ENCODE data around the gene ASH1L. TPM values are rescaled to one million over a fixed set of nuclear protein-coding genes. Genes with fewer than 3 reads are reported as not detected.
"Not testable (repeated sequence)": the region's sequence is repeated elsewhere in the genome, so short reads cannot be mapped to it uniquely, and the experiment has no call there.

The ASH1L gene
- total RNA-seq, 6 experiments from 2014 or later, result 25.7 to 32.5 (median 26.7) TPM

- Mint-ChIP-seq H3K9me3 (no peaks in the 10 kb centered on the region), H3K4me1 (ENCODE audit: low read depth) (peaks cover 8% of the 10 kb centered on the region), H3K4me3 (no peak overlapping the region), H3K36me3 (ENCODE audit: low read depth) (peaks cover 7% of the 10 kb centered on the region), H3K27me3 (ENCODE audit: insufficient read depth) (no peaks in the 10 kb centered on the region; the same call in none of the 2 replicates), H3K27ac (no peak overlapping the region)
- DNase-seq, result no peak
- TF ChIP-seq CTCF (IDR thresholded peaks at IDR 0.05), result no peak
Measured at GRCh38 chr1:155424091-155424490, 138.5 kb downstream of the ASH1L start.

GRCh38 chr1:155420788-155421187 is 141.8 kb downstream of the ASH1L start:
- Mint-ChIP-seq H3K27me3 (ENCODE audit: insufficient read depth) (no peaks in the 10 kb centered on the region; the same call in none of the 2 replicates), H3K4me3 (no peak overlapping the region), H3K9me3 (no peaks in the 10 kb centered on the region), H3K4me1 (ENCODE audit: low read depth) (peaks cover 14% of the 10 kb centered on the region), H3K27ac (no peak overlapping the region), H3K36me3 (ENCODE audit: low read depth) (peaks cover 11% of the 10 kb centered on the region)
- TF ChIP-seq CTCF (IDR thresholded peaks at IDR 0.05), result no peak
- no peak for DNase-seq

- not testable (repeated sequence) for H3K9me3 Mint-ChIP-seq; H3K4me1 Mint-ChIP-seq (ENCODE audit: low read depth); H3K36me3 Mint-ChIP-seq (ENCODE audit: low read depth); H3K27me3 Mint-ChIP-seq (ENCODE audit: insufficient read depth); H3K27ac Mint-ChIP-seq; DNase-seq; H3K4me3 Mint-ChIP-seq
Measured at GRCh38 chr1:155411840-155412239, 150.8 kb downstream of the ASH1L start.

- H3K9me3 Mint-ChIP-seq, result no peaks in the 10 kb centered on the region
Measured at GRCh38 chr1:155410931-155411330, 151.7 kb downstream of the ASH1L start.

GRCh38 chr1:155396874-155397476 is 165.6 kb downstream of the ASH1L start:
- H3K9me3 Mint-ChIP-seq, result no peaks in the 10 kb centered on the region
- no peaks in the 10 kb centered on the region; the same call in none of the 2 replicates for H3K27me3 Mint-ChIP-seq (ENCODE audit: insufficient read depth)
- no peak overlapping the region for H3K27ac Mint-ChIP-seq
- H3K4me1 Mint-ChIP-seq (ENCODE audit: low read depth), result peaks cover 16% of the 10 kb centered on the region
- H3K36me3 Mint-ChIP-seq (ENCODE audit: low read depth), result 0 out of 2 replicates have a peak, but pooled peaks cover 8% of the 10 kb centered on the region
- no peak for DNase-seq
- no peak for TF ChIP-seq CTCF (IDR thresholded peaks at IDR 0.05)
- H3K4me3 Mint-ChIP-seq, result no peak overlapping the region

More at GRCh38 chr1:155410931-155411330, 151.7 kb downstream of the ASH1L start:
- Mint-ChIP-seq H3K27ac (no peak overlapping the region), H3K36me3 (ENCODE audit: low read depth) (peaks cover 8% of the 10 kb centered on the region; the same call in 1 of the 2 replicates), H3K4me1 (ENCODE audit: low read depth) (no peaks in the 10 kb centered on the region; the same call in 1 of the 2 replicates), H3K27me3 (ENCODE audit: insufficient read depth) (no peaks in the 10 kb centered on the region; the same call in 1 of the 2 replicates), H3K4me3 (no peak overlapping the region)
- no peak for TF ChIP-seq CTCF (IDR thresholded peaks at IDR 0.05)
- no peak for DNase-seq

- no peaks in the 10 kb centered on the region for H3K9me3 Mint-ChIP-seq
- no peak for DNase-seq
- H3K4me1 Mint-ChIP-seq (ENCODE audit: low read depth), result peaks cover 9% of the 10 kb centered on the region
- no peak overlapping the region for H3K27ac Mint-ChIP-seq
- no peak for TF ChIP-seq CTCF (IDR thresholded peaks at IDR 0.05)
- no peak overlapping the region for H3K4me3 Mint-ChIP-seq
- peaks cover 2% of the 10 kb centered on the region; the same call in 1 of the 2 replicates for H3K27me3 Mint-ChIP-seq (ENCODE audit: insufficient read depth)
- peaks cover 16% of the 10 kb centered on the region for H3K36me3 Mint-ChIP-seq (ENCODE audit: low read depth)
Measured at GRCh38 chr1:155392898-155393411, 169.6 kb downstream of the ASH1L start.

Measured in HFFc6 (cell line).